ENCODE measurements around the gene SERTAD1.

- TF ChIP-seq EZH2 (IDR thresholded peaks at IDR 0.05) (no peak), POLR2AphosphoS5 (IDR thresholded peaks at IDR 0.05; ENCODE audit: borderline replicate concordance, low read depth, low read length) (no peak)
These were observed 46.2 kb downstream of the SERTAD1 start for GRCh38 chr19:40379446-40380198.

Data from SK-N-MC (cell line).